Left cardiac atrium (tissue), 4 donors: Measurements from ENCODE around the gene ATF6B. TPM values are rescaled to one million over a fixed set of nuclear protein-coding genes. Genes with fewer than 3 reads are reported as not detected.
"Not testable (repeated sequence)": the region's sequence is repeated elsewhere in the genome, so short reads cannot be mapped to it uniquely, and the experiment has no call there.

Experiments
- ATAC-seq, 2 donors: fragments of 200-7000 bp; cut with Tn5 transposase; one replicate each; pipeline ENCODE4 v1.9.1; 2020; ENCODE audit warnings: mild to moderate bottlenecking in 2 of 2, moderate library complexity in 2 of 2
- DNase-seq: peaks from one replicate; pipeline ENCODE4 v3.0.0-alpha.2; 2020
- intact Hi-C, 2 donors: fragments of 100-400 bp; cut with DNase I; formaldehyde crosslinking; loops; one replicate each; pipeline versions ENCODE4 v1.14.1 to v1.15.1; 2022 to 2023
- total RNA-seq, 2 donors: library from RNA; stranded (reverse); fragmentation: NEBNext Ultra II Directional; extraction: Animal tissue kit (Norgen Biotek cat#: 25700); gene quantifications; one replicate each; pipeline ENCODE4 v1.2.1, GENCODE V29; 2021
- donor health status: DM: no; HTN: yes; CAD: no.
- donor health status: DM: no; HTN: yes; CAD: no; lungs with severe emphysema.
- donor health status: DM: yes; HTN: yes; CAD: no.
- donor health status: Dilated cardiomyopathy.

The ATF6B gene
- total RNA-seq, 2 donors from 2014 or later = 35.4 to 36.2 TPM

GRCh38 chr6:32112431-32112980 is 15.5 kb downstream of the ATF6B start:
- intact Hi-C loops = no loop called here
- DNase-seq = peak; percentile 59

GRCh38 chr6:32111424-32112066 is 16.5 kb downstream of the ATF6B start:
- intact Hi-C loops = no loop called here
- no peak for DNase-seq
- no peak for ATAC-seq

More at GRCh38 chr6:32112431-32112980, 15.5 kb downstream of the ATF6B start:
- no peak for ATAC-seq

DNA sequence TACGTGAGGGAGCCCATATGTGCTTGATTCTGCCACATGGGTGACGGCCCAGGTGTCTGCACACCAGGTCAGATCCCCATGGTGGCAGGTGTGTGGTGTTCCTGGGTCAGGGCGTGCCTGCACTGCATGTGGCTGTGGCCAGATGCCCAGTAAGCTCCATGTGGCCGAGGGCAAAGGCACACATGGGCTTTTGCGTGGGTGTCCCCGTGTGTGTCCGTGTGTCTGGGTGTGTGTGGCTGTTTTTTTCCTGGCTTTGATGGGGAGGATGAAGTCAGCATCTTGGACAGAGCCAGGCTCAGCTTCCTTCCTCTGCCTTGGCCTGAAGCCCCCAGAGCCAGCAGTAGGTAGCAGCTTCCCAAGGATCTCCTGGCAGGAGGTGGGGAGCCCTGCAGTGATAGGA is 17.4 kb downstream of the ATF6B start:
- intact Hi-C loops = no loop called here
- DNase-seq (peak; percentile 63), ATAC-seq (no peak)

- DNase-seq (no peak), ATAC-seq (no peak)
- intact Hi-C loops = no loop called here
Observed at GRCh38 chr6:32109765-32110160, 18.3 kb downstream of the ATF6B start.

DNA sequence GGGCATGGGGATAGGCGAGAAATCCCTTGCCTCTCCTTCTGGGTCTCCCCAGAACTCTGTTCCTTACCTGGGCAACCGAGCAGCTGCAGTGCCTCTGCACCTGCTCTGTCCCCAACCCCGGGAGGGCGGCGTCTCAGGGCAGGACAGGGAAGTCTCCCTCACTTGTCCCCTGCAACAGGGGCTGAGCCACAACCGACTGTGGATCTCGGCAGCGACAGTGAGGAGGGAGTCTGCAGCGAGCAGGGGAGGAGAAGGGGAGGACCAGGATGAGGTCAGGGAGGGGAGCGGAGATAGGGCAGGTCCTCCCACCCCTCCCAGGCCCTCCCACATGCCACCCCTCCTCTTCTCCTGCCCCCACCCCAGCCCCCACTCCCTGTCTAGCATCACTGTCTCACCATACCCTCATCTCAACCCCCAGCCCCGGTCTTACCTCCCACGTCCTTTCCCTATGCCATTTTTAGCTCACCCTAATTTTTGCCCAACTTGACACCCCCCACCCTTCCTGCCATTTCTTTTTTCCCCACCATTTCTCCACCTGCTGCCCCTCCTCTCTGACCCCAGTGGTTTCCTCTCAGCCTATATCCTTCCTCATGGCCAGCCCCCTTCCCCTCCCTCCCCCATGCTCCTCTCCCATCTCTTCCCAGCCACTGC is 18.8 kb downstream of the ATF6B start, which contains the start of gene TNXB:
TNXB (minus strand) TSS at position 225 of the 651 bp plus-strand sequence. CDS start 11,140 bp downstream, outside the sequence.
- ATAC-seq = peak; percentile 9 to 16
- intact Hi-C loops = no loop called here
- DNase-seq = peak; percentile 67

- intact Hi-C loops = no loop called here
- peak; percentile 2 to 14 for ATAC-seq
- no peak for DNase-seq
Observed at GRCh38 chr6:32108727-32109113, 19.3 kb downstream of the ATF6B start.

- ATAC-seq (peak; percentile 65 to 73), DNase-seq (peak; percentile 83)
- intact Hi-C loops = no loop called here
Observed at GRCh38 chr6:32108094-32108627, 19.9 kb downstream of the ATF6B start.

DNA sequence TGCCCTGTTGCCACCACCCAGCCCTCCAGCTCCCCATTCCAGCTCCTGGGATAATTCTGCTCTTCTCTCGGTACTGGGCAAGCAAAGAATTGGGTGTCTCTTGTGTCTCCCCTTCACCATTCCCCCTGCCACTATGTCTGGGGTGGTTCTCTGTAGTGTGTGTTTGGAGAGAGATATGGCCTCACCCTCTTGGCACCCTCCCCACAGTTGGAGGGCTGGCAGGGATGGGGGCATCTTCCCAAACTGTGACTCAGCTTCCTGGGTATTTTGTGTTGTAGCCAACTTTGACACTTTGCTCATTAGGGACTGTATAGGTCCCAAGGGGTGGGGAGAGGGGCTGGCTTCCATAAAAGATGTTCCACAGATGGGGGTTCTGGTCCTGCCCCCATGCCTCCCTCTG is 20.6 kb downstream of the ATF6B start:
- DNase-seq (peak; percentile 54), ATAC-seq (peak; percentile 13 to 47)
- intact Hi-C loops = no loop called here

GRCh38 chr6:32105433-32105832 is 22.6 kb downstream of the ATF6B start:
- intact Hi-C loops = no loop called here
- ATAC-seq = no peak
- DNase-seq = no peak

DNA sequence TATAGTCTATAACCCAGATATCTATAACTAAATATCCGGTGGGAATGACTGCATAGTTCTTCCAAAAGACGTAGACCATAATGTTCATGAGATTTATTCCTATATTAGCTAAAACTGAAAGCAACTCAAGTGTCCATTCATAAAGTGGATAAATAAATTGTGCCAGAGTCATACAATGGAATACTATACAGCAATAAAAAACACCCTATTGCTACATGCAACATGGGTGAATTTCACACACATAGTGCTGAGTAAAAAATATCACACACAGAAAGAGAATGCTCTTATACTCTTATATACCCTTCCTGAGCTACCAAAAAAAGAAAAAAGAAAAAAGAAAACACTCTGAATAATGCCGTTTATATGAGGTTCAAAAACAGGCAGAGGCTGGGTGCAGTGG is 25.8 kb downstream of the ATF6B start:
- ATAC-seq (no peak), DNase-seq (no peak)
- intact Hi-C loops = no loop called here

- intact Hi-C loops, ATAC-seq, DNase-seq: not testable (repeated sequence)
Observed at GRCh38 chr6:32100251-32100650, 27.8 kb downstream of the ATF6B start.

- intact Hi-C loops = no loop called here
- DNase-seq (no peak), ATAC-seq (no peak)
Observed at GRCh38 chr6:32097364-32097763, 30.7 kb downstream of the ATF6B start.

DNA sequence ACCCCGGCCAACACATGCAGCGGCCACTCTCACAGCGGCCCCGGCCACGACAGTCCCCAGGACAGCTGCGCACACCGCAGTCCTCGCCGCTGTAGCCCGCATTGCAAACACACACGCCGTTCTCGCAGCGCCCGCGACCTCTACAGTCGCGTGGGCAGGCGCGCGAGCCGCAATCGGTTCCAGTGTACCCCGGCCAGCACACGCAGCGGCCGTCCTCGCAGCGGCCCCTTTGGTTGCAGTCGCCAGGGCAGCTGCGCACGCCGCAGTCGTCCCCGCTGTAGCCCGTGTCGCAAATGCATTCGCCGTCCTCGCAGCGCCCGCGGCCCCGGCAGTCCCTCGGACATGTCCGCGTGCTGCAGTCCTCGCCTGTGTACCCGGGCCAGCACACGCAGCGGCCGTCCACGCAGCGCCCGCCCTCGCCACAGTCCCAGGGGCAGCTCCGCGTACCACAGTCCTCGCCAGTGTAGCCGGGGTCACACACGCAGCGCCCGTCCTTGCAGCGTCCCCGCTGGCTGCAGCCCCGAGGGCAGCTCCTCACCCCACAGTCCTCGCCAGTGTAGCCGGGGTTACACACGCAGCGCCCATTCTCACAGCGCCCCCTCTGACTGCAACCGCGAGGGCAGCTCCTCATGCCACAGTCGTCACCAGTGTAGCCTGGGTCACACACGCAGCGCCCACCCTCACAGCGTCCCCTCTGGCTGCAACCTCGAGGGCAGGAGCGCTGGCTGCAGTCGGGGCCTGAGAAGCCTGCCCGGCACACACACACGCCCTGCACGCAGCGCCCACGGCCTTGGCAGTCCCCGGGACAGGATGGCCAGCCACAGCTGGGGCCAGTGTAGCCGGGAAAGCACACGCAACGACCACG is 31.4 kb downstream of the ATF6B start:
- intact Hi-C loops = no loop called here
- peak in 1 of 2 donors; percentile 3 for ATAC-seq
- no peak for DNase-seq

- ATAC-seq = no peak
- intact Hi-C loops = no loop called here
- DNase-seq = no peak
Observed at GRCh38 chr6:32096087-32096393, 32.0 kb downstream of the ATF6B start.

DNA sequence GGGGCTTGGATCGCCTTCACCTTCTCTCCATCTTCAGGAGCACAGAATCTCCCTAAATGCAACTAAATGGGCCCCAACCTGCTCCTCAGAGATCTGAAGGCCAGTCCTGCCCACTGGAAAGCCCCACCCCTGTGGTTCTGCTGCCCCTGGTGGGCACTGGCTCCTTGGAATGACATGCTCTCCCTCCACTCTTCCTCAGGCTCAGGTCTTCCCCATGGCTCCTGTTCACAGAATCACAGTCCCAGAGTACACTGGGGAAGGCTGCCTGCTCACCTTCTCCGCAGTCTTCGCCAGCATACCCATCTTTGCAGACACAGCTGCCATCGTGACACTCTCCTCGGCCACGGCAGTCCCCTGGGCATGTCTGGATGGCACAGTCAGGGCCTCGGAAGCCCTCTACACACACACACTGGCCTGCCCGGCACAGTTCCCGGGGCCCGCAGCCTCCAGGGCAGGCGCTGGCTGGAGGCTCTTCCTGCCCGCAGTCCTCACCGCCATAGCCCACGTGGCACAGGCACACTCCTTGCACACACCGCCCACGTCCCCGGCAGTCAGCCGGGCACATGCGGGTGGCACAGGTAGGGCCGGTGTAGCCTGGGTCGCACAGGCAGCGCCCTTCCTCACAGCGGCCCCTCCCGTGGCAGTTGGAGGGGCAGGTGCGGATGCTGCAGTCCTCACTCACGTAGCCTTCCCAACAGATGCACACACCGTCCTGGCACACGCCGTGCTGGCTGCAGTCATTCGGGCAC is 32.5 kb downstream of the ATF6B start:
- intact Hi-C loops = no loop called here
- no peak for DNase-seq
- no peak for ATAC-seq

- ATAC-seq = peak; percentile 64 to 69
- intact Hi-C loops = no loop called here
- DNase-seq = peak; percentile 66
Observed at GRCh38 chr6:32092760-32093497, 35.1 kb downstream of the ATF6B start.

DNA sequence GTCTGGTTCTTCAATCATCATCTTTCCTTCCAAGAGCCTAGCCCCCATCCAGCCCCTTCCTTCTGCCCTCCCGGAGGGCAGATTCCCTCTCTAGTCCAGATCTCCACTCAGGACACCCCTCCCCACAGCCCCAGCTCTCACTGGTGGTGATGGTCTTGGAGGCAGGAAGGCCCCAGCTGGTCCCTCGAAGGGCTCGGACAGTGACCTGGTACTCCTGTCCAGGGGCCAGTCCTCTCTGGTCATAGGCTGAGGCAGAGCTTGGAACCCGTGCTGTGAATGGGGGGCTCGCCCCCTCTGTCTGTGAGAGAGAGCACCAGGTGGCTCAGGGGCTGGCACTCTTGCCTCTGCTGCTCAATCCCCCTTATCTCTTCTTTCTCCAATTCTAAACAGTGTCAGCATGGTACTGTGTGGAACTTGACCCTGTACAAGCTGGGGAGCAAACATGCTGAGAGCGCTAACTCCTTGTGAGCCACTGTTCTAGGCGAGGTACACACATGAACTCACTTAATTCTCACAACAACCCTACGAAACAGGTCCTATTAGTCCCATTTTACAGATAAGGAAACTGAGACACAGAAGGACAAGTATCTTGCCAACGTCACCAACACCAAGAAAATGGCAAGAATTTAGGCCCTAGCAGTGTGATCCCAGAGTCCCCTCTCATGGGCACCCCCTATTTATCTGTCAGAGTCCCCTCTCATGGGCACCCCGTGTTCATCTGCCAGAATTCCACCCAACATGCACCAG is 38.8 kb downstream of the ATF6B start:
- ATAC-seq (no peak), DNase-seq (no peak)
- intact Hi-C loops = no loop called here
